A549 (cell line): ENCODE measurements around the gene ZFYVE28. TPM values are rescaled to one million over a fixed set of nuclear protein-coding genes. Genes with fewer than 3 reads are reported as not detected.

Experiments used
- ATAC-seq, 2 experiments: fragments of 200-7000 bp in 1 of 2; fragments of >200 bp in 1 of 2; cut with Nextera tagmentation in 1 of 2; cut with Tn5 transposase in 1 of 2; 3 replicates each; pipeline versions ENCODE4 v1.8.0 to v1.9.1; 2018 to 2020; ENCODE audit warnings: mild to moderate bottlenecking in 1 of 2, moderate library complexity in 1 of 2
- CTCF ChIA-PET: fragments of 300-600 bp; sonication (Branson Sonifier 250); formaldehyde crosslinking; extraction: SDS; loops from one replicate; lab custom pipeline; 2021; ENCODE audit warnings: antibody characterized with exemption, inconsistent platforms; lab: Yijun Ruan, JAX
- POLR2A ChIA-PET: fragments of 350-600 bp; formaldehyde crosslinking; extraction: SDS; loops from one replicate; lab custom pipeline; 2021; ENCODE audit warnings: antibody characterized with exemption, inconsistent platforms; lab: Yijun Ruan, JAX
- DNase-seq, 2 experiments: peaks; one replicate each; pipeline versions ENCODE4 v3.0.0 to v3.0.0-alpha.2; 2011 to 2016; ENCODE audit warnings: low read depth in 1 of 2, low spot score in 1 of 2
- FAIRE-seq: peaks from 2 replicates; lab custom pipeline; 2011; peaks lifted over from hg19 to GRCh38; lab: Jason Lieb, UNC
- H3K27ac ChIP-seq, 2 experiments: fragments of >200 bp; sonication (Bioruptor Twin); formaldehyde crosslinking; 3 replicates each; pipeline ENCODE4 v1.5.1; 2016 to 2017
- H3K4me1 ChIP-seq: fragments of >200 bp; sonication (Bioruptor Twin); formaldehyde crosslinking; 3 replicates; pipeline ENCODE4 v1.6.1; 2016
- H3K4me2 ChIP-seq: fragments of >200 bp; sonication (Bioruptor Twin); formaldehyde crosslinking; 3 replicates; pipeline ENCODE4 v1.6.1; 2016
- H3K4me3 ChIP-seq: fragments of >200 bp; sonication (Bioruptor Twin); formaldehyde crosslinking; 3 replicates; pipeline ENCODE4 v1.5.1; 2016
- H3K9me3 ChIP-seq: fragments of >200 bp; sonication (Bioruptor Twin); formaldehyde crosslinking; 3 replicates; pipeline ENCODE4 v1.6.1; 2016
- BHLHE40 ChIP-seq: IDR thresholded peaks from 2 replicates; pipeline ENCODE4 v1.6.1; 2012; ENCODE audit warnings: low read depth, low read length, inconsistent platforms
- CBX8 ChIP-seq: fragments of 200-600 bp; sonication (generic); IDR thresholded peaks from 2 replicates; pipeline ENCODE4 v1.6.1; 2016
- EHMT2 ChIP-seq: fragments of 200-600 bp; sonication (generic); IDR thresholded peaks from 2 replicates; pipeline ENCODE4 v1.6.1; 2016; ENCODE audit warnings: antibody characterized with exemption, low read depth, mild to moderate bottlenecking, moderate library complexity
- HDAC2 ChIP-seq: fragments of 200-600 bp; sonication (generic); IDR thresholded peaks from 2 replicates; pipeline ENCODE4 v1.6.1; 2016
- MAZ ChIP-seq: fragments of 150-350 bp; IDR thresholded peaks from 2 replicates; pipeline ENCODE4 v1.6.1; 2014; ENCODE audit warnings: antibody characterized with exemption, low read depth, low read length, borderline replicate concordance
- MYC ChIP-seq: IDR thresholded peaks from 2 replicates; pipeline ENCODE4 v1.6.1; 2012; ENCODE audit warnings: mild to moderate bottlenecking, inconsistent platforms, low read length, improper control_type of control experiment, borderline replicate concordance
- NFE2L2 ChIP-seq: fragments of 150-350 bp; conservative IDR thresholded peaks from 2 replicates; pipeline ENCODE4 v1.6.1; 2014; ENCODE audit warnings: low read length
- RARB ChIP-seq: fragments of 250-450 bp; sonication (Bioruptor Pico); IDR thresholded peaks from 2 replicates; pipeline ENCODE4 v1.8.0; 2021; ENCODE audit warnings: mild to moderate bottlenecking, moderate library complexity
- RCOR1 ChIP-seq: fragments of 150-350 bp; IDR thresholded peaks from 2 replicates; pipeline ENCODE4 v1.6.1; 2014; ENCODE audit warnings: antibody characterized with exemption, low read length, low read depth
- SMC3 ChIP-seq: fragments of >200 bp; sonication (Bioruptor Twin); formaldehyde crosslinking; IDR thresholded peaks from 3 replicates; pipeline ENCODE4 v1.6.1; 2018; ENCODE audit warnings: inconsistent platforms
- SREBF2 ChIP-seq: fragments of 450-650 bp; IDR thresholded peaks from 2 replicates; pipeline ENCODE4 v1.6.1; 2014; ENCODE audit warnings: mild to moderate bottlenecking, moderate library complexity
- TFCP2L1 ChIP-seq: fragments of 250-450 bp; sonication (Bioruptor Pico); IDR thresholded peaks from 2 replicates; pipeline ENCODE4 v1.5.0; 2021; ENCODE audit warnings: mild to moderate bottlenecking
- ZNF302 ChIP-seq: fragments of 250-450 bp; sonication (Bioruptor Pico); IDR thresholded peaks from 2 replicates; pipeline ENCODE4 v1.9.0; 2021; ENCODE audit warnings: inconsistent platforms, mild to moderate bottlenecking, moderate library complexity
- WGBS: methylation state at CpG from one replicate; pipeline ENCODE4 v1.1.6; 2017; ENCODE audit errors: missing lambda C conversion rate; 5-methylcytosine and 5-hydroxymethylcytosine counted together
- polyA plus RNA-seq, 4 experiments: library from polyadenylated mRNA; depleted of rRNA in 3 of 4; stranded (reverse); fragments of >200 nt; fragmentation: RNase III in 1 of 4; extraction: RNeasy Plus Mini Kit Qiagen cat#74134 plus additional on column Dnase treatment in 1 of 4; gene quantifications; 2 replicates in 3 of 4; 3 replicates in 1 of 4; pipeline ENCODE4 v1.2.3, GENCODE V29; 2011 to 2017
- TF ChIP-seq, protein P1 (sequence below): IDR thresholded peaks from 2 replicates; pipeline ENCODE4 v1.6.1; 2012; ENCODE audit warnings: low read depth, borderline replicate concordance
- TF ChIP-seq, protein P2 (sequence below): fragments of >200 bp; sonication (Bioruptor Twin); formaldehyde crosslinking; IDR thresholded peaks from 2 replicates; pipeline ENCODE4 v1.6.1; 2016
- TF ChIP-seq, protein P3 (sequence below): fragments of 250-450 bp; sonication (Bioruptor Pico); IDR thresholded peaks from 2 replicates; pipeline ENCODE4 v1.5.0; 2020; ENCODE audit warnings: low read depth, mild to moderate bottlenecking, moderate library complexity

The ZFYVE28 gene
- polyA plus RNA-seq, 2 of the 4 experiments (the other 2 are of a cell fraction), result 2.1 to 2.3 TPM

DNA sequence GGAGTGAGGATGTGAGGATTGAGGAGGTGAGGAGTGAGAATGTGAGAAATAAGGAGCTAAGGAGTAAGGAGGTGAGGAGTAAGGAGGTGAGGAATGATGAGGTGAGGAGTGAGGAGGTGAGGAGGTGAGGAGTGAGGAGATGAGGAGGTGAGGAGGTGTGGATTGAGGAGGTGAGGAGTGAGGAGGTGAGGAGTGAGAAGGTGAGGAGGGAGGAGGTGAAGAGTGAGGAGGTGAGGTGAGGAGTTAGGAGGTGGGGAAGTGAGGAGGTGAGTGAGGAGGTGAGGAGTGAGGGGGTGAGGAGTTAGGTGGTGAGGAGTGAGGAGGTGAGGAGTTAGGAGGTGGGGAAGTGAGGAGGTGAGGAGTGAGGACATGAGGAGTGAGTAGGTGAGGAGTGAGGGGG, 81.8 kb downstream of the ZFYVE28 start:
- H3K9me3 ChIP-seq, result no peaks in the 10 kb centered on the region

DNA sequence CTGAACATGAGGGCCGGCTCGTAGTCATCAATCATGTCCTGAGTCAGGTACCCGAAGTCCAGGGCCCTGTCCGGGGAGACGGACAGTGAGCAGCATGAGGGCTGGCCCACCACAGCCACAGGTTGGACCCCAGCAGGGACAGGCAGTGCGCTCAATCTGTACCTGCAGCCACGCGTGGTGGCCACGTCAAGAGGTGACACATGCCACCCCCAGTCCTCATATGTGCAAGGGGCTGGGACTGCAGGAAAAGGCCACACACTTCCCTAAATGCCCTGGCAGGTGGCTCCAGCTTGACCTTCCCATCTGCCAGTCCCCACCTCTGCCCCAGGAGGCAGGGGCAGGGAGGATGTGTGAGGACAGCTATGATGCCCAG, 82.7 kb downstream of the ZFYVE28 start:
- ChIA-PET POLR2A (interaction anchor here (0.6 kb wide), 1 partner anchor 74 kb away, joined by 3 read pairs; the partner anchor contains the start of gene MXD4), CTCF (no interaction called here)
- Histone ChIP-seq H3K4me2 (no peak overlapping the region), H3K4me3 (no peak overlapping the region), H3K27ac (no peak overlapping the region), H3K4me1 (peaks cover 3% of the 10 kb centered on the region), H3K9me3 (no peaks in the 10 kb centered on the region)
- FAIRE-seq, result no peak
- ATAC-seq, result no peak
- WGBS, result no CpG with 5 or more reads among the region's 9 CpGs
- DNase-seq, result no peak
- no peak for TF ChIP-seq SREBF2

More for the DNA sequence above, 81.8 kb downstream of the ZFYVE28 start:
- Histone ChIP-seq H3K4me2 (no peak overlapping the region), H3K4me3 (no peak overlapping the region), H3K4me1 (no peaks in the 10 kb centered on the region), H3K27ac (no peak overlapping the region)
- DNase-seq (no peak), FAIRE-seq (no peak), ATAC-seq (no peak)
- TF ChIP-seq HDAC2, result no peak
- CTCF ChIA-PET, result interaction anchor here (0.6 to 1.5 kb wide), 2 partner anchors 13 to 251 kb away, joined by 3 read pairs; no protein-coding TSS in a partner anchor
- POLR2A ChIA-PET, result interaction anchor here (0.5 kb wide), 1 partner anchor 35 kb away, joined by 5 read pairs; no protein-coding TSS in a partner anchor

DNA sequence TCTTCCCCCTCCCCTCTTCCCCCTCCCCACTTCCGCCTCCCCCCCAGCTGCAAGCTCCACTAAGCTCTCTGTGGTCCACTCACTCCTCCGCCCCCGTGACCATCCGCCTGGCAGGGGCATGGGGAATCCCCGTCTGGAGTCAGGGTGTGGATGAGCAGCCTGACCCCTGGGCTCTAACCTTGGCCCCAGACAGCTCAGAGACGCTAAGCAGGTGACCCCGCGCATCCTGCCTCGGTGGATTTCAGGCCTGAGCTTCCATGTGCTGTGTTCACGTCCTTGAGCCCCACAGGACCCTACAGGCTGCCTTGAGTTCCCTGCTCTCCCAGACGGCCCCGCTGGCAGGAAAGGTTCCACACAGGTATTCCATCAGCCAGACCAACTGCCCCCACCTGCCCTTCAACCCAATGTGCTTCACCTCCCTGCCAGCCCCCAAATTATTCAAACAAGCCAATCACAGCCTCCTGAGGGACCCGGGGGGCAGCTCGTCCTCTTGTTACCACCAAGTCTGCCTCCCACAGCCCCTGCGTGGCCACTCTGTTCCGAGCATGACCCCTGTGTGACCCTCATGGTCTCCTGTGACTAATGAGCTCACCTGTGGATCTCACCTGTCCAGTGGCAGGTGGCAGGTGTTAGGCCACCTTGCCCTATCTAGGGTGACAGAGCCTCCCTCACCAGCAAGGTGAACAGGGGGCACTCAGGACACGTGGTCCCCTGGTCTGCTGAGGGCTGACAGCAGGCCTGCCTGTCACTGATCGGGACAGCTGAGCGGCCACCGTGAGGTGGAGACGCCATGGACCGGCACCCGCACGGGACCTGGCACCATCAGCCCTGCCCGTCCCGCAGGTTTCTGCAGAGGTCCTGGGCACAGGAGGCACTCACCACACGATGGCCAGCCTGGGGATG, 83.4 kb downstream of the ZFYVE28 start:
- no peak for FAIRE-seq

DNA sequence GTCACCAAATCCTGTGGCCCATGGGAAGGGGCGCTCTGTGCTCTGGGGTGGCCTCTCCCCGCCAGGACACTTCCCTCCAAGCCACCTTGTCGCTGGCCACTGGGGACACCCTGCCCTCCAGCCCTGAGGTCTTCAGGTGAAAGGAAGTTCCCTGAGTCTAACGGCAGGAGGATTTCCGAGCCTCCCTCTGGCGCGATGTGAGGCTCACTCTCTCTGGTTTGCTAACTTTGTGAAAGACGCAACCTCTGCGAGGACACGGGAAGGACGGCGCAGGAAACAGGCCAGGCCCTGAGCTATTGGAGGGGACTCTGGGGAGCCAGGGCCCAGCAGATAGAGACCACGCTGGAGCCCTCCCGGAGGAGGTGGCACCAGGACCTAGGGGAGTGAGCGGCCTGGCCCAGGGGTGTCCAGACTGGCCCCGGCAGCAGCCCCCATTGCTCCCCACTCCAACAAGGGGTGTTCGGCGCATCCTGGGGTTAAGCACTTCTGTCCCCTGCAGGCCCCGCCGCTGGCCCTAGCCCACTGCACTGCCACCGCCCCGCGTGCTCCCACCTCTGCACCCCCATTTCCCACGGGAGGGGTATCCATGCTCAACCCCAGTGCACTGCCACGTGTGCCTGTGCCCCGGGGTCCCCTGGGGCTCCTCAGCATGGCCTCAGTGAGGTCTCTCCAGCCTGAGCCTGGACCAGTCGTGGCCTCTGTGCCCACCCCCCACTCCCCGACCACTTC, 84.4 kb downstream of the ZFYVE28 start:
- Histone ChIP-seq H3K27ac (no peak overlapping the region), H3K9me3 (no peaks in the 10 kb centered on the region; the same call in 2 of the 3 replicates), H3K4me3 (no peak overlapping the region), H3K4me2 (no peak overlapping the region), H3K4me1 (peaks cover 14% of the 10 kb centered on the region)
- no peak for FAIRE-seq
- 90% methylated on average over 22 of the region's 28 CpGs for WGBS
- no peak for DNase-seq
- ATAC-seq, result 0 out of 6 replicates have a peak, but pooled peaks of 1 of the 2 experiments have one; percentile 9
- ChIA-PET CTCF (no interaction called here), POLR2A (no interaction called here)
- TF ChIP-seq CBX8 (no peak), BHLHE40 (no peak)

More for the DNA sequence above, 83.4 kb downstream of the ZFYVE28 start:
- H3K9me3 ChIP-seq, result no peaks in the 10 kb centered on the region
- ATAC-seq (no peak), DNase-seq (no peak)
- CTCF ChIA-PET, result no interaction called here
- no peak overlapping the region for H3K4me2 ChIP-seq
- 80% methylated on average over 12 of the region's 27 CpGs for WGBS
- TF ChIP-seq, protein P1, sequence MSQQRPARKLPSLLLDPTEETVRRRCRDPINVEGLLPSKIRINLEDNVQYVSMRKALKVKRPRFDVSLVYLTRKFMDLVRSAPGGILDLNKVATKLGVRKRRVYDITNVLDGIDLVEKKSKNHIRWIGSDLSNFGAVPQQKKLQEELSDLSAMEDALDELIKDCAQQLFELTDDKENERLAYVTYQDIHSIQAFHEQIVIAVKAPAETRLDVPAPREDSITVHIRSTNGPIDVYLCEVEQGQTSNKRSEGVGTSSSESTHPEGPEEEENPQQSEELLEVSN, result no peak
- TF ChIP-seq MAZ (no peak), RARB (CRISPR knock-in tag) (no peak), EHMT2 (no peak), MYC (no peak), ZNF302 (CRISPR knock-in tag) (no peak), NFE2L2 (no peak), TFCP2L1 (CRISPR knock-in tag) (no peak), SMC3 (no peak), RCOR1 (no peak)
- TF ChIP-seq, protein P2, sequence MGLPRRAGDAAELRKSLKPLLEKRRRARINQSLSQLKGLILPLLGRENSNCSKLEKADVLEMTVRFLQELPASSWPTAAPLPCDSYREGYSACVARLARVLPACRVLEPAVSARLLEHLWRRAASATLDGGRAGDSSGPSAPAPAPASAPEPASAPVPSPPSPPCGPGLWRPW, result no peak
- TF ChIP-seq, protein P3, sequence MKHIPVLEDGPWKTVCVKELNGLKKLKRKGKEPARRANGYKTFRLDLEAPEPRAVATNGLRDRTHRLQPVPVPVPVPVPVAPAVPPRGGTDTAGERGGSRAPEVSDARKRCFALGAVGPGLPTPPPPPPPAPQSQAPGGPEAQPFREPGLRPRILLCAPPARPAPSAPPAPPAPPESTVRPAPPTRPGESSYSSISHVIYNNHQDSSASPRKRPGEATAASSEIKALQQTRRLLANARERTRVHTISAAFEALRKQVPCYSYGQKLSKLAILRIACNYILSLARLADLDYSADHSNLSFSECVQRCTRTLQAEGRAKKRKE, result no peak
- no peak overlapping the region for H3K4me3 ChIP-seq
- POLR2A ChIA-PET, result interaction anchor here (0.6 kb wide), 1 partner anchor 73 kb away, joined by 3 read pairs; the partner anchor contains the start of gene MXD4
- H3K27ac ChIP-seq, result no peak overlapping the region
- peaks cover 10% of the 10 kb centered on the region for H3K4me1 ChIP-seq
